ENCODE measurements around the gene TBL3. TPM values are rescaled to one million over a fixed set of nuclear protein-coding genes. Genes with fewer than 3 reads are reported as not detected.

TBL3 gene
- total and polyA plus RNA-seq, 9 of the 15 experiments (the other 6 are each of a cell fraction or from before 2014, with no cell fraction given), result 0.97 to 117 (median 24.5) TPM

- TF ChIP-seq, protein P1, sequence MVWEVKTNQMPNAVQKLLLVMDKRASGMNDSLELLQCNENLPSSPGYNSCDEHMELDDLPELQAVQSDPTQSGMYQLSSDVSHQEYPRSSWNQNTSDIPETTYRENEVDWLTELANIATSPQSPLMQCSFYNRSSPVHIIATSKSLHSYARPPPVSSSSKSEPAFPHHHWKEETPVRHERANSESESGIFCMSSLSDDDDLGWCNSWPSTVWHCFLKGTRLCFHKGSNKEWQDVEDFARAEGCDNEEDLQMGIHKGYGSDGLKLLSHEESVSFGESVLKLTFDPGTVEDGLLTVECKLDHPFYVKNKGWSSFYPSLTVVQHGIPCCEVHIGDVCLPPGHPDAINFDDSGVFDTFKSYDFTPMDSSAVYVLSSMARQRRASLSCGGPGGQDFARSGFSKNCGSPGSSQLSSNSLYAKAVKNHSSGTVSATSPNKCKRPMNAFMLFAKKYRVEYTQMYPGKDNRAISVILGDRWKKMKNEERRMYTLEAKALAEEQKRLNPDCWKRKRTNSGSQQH (CRISPR knock-in tag; IDR thresholded peaks at IDR 0.05), result no peak
- TF ChIP-seq TAF1 (IDR thresholded peaks at IDR 0.05; ENCODE audit: control insufficient read depth, extremely low read depth, insufficient read depth, low read length, severe bottlenecking) (peak; percentile 13), ZNF764 (CRISPR knock-in tag; IDR thresholded peaks at IDR 0.05; ENCODE audit: low read depth) (no peak), NFE2 (IDR thresholded peaks at IDR 0.05; ENCODE audit: low read depth) (no peak), SP1 (CRISPR knock-in tag; IDR thresholded peaks at IDR 0.05) (peak; percentile 40; the same call in 1 of the 2 replicates), FOXP4 (CRISPR knock-in tag; IDR thresholded peaks at IDR 0.05; ENCODE audit: borderline replicate concordance) (0 out of 2 replicates have a peak, but pooled peaks have one; percentile 56), ZNF444 (CRISPR knock-in tag; IDR thresholded peaks at IDR 0.05) (no peak), BMI1 (IDR thresholded peaks at IDR 0.05; ENCODE audit: low read length) (no peak), SMARCE1 (IDR thresholded peaks at IDR 0.05) (0 out of 2 replicates have a peak, but pooled peaks have one; percentile 11), MAZ (CRISPR knock-in tag; conservative IDR thresholded peaks at IDR 0.05 in 1 of 2, IDR thresholded peaks at IDR 0.05 in 1 of 2) (peak in 1 of 2 experiments; percentile 49; a peak in 1 of 4 replicates), CTCFL (IDR thresholded peaks at IDR 0.05; ENCODE audit: borderline replicate concordance, insufficient read depth, low read depth, low read length, poor library complexity, severe bottlenecking) (no peak)
- TF ChIP-seq, protein P2, sequence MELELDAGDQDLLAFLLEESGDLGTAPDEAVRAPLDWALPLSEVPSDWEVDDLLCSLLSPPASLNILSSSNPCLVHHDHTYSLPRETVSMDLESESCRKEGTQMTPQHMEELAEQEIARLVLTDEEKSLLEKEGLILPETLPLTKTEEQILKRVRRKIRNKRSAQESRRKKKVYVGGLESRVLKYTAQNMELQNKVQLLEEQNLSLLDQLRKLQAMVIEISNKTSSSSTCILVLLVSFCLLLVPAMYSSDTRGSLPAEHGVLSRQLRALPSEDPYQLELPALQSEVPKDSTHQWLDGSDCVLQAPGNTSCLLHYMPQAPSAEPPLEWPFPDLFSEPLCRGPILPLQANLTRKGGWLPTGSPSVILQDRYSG (tag; conservative IDR thresholded peaks at IDR 0.05; ENCODE audit: low read depth), result no peak
Observed at GRCh38 chr16:2008631-2009163, 36.8 kb downstream of the TBL3 start (continued).
